Gastroesophageal sphincter (tissue), 2 donors: ENCODE data around the gene ITGB6.

Experiments used
- EP300 ChIP-seq: sonication (generic); formaldehyde crosslinking; IDR thresholded peaks from one replicate; pipeline ENCODE4 v1.6.1; 2017; ENCODE audit warnings: antibody characterized with exemption, mild to moderate bottlenecking
- POLR2A ChIP-seq, 2 donors: fragments of 450-650 bp; IDR thresholded peaks; one replicate each; pipeline ENCODE4 v1.6.1; 2017; ENCODE audit warnings: antibody characterized with exemption in 2 of 2, mild to moderate bottlenecking in 2 of 2, moderate library complexity in 1 of 2

DNA sequence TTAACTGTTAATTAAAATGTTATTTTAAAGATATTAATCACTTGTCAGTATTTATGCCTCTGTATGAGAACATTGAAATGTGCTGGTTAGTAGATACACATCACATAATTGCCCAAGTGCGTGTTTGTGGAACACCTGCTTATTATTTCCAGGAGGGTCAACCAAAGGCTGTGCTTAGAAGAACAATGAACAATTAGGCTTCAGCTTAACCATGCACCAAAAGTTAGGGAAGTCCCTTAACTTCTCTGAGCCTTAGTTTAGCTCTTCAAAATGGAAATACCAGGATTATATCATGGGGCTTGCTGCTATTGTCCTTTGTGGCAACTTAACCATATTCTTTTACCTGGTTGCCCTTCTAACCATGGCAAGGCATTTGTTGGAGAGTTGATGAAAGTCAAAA, 94.7 kb downstream of the ITGB6 start:
- TF ChIP-seq EP300 (no peak), POLR2A (IDR thresholded peaks at IDR 0.05) (no peak)
